MCF 10A (cell line): ENCODE data around the gene GP1BB. TPM values are rescaled to one million over a fixed set of nuclear protein-coding genes. Genes with fewer than 3 reads are reported as not detected.

Experiments used
- BruUV-seq: library from RNA; stranded (reverse); fragments of 400-500 nt; replicated peaks from 2 replicates; lab custom pipeline; 2021; lab: Mats Ljungman, UMichigan
- CTCF ChIA-PET: fragments of 300-600 bp; sonication (Branson Sonifier 250); formaldehyde crosslinking; extraction: SDS; loops from one replicate; lab custom pipeline; 2021; ENCODE audit warnings: antibody characterized with exemption, inconsistent platforms; lab: Yijun Ruan, JAX
- POLR2A ChIA-PET: fragments of 300-600, 350-650 bp; sonication (Branson Sonifier 250); formaldehyde crosslinking; extraction: SDS; loops from one replicate; lab custom pipeline; 2020; ENCODE audit warnings: antibody characterized with exemption, inconsistent platforms; lab: Yijun Ruan, JAX
- DNase-seq: peaks from one replicate; pipeline ENCODE4 v3.0.0-alpha.2; 2018; ENCODE audit not compliant: unreplicated experiment
- H3K27ac Mint-ChIP-seq: one replicate; pipeline ENCODE4 v1.8.0; 2022; ENCODE audit warnings: mild to moderate bottlenecking, low read depth, mixed read lengths; ENCODE audit not compliant: unreplicated experiment
- H3K27me3 Mint-ChIP-seq: one replicate; pipeline ENCODE4 v1.8.0; 2022; ENCODE audit warnings: mixed read lengths; ENCODE audit not compliant: insufficient read depth, unreplicated experiment
- H3K36me3 Mint-ChIP-seq: one replicate; pipeline ENCODE4 v1.8.0; 2022; ENCODE audit warnings: mild to moderate bottlenecking, moderate library complexity, mixed read lengths; ENCODE audit not compliant: insufficient read depth, unreplicated experiment
- H3K4me1 Mint-ChIP-seq: one replicate; pipeline ENCODE4 v1.8.0; 2022; ENCODE audit warnings: mixed read lengths; ENCODE audit not compliant: insufficient read depth, unreplicated experiment
- H3K4me3 Mint-ChIP-seq: one replicate; pipeline ENCODE4 v1.8.0; 2022; ENCODE audit warnings: mild to moderate bottlenecking, moderate library complexity, mixed read lengths; ENCODE audit not compliant: unreplicated experiment
- H3K9me3 Mint-ChIP-seq: one replicate; pipeline ENCODE4 v1.8.0; 2022; ENCODE audit warnings: mixed read lengths; ENCODE audit not compliant: unreplicated experiment
- CTCF ChIP-seq: fragments of 200-600 bp; IDR thresholded peaks from one replicate; pipeline ENCODE4 v1.8.0; 2022; ENCODE audit warnings: antibody characterized with exemption, mild to moderate bottlenecking; ENCODE audit not compliant: unreplicated experiment
- intact Hi-C: fragments of 100-400 bp; cut with micrococcal nuclease; formaldehyde crosslinking; loops from 2 replicates; pipeline ENCODE4 v1.14.1; 2022
- total RNA-seq: library from RNA; stranded (reverse); gene quantifications from 2 replicates; pipeline ENCODE4 v1.2.3, GENCODE V29; 2022

GP1BB gene
- total RNA-seq, 1 experiment from 2014 or later = 0.37 TPM

- CTCF ChIA-PET = interaction anchor here (0.7 kb wide), 1 partner anchor 8 kb away, joined by 3 read pairs; no protein-coding TSS in a partner anchor
- Mint-ChIP-seq H3K4me1 (peaks cover 9% of the 10 kb centered on the region), H3K4me3 (no peak overlapping the region), H3K36me3 (peaks cover 6% of the 10 kb centered on the region), H3K27me3 (peaks cover 15% of the 10 kb centered on the region), H3K27ac (no peak overlapping the region), H3K9me3 (no peaks in the 10 kb centered on the region)
- BruUV-seq = no TSS peak
- intact Hi-C loops = no loop called here
- POLR2A ChIA-PET = no interaction called here
- DNase-seq = no peak
- no peak for TF ChIP-seq CTCF
Observed at GRCh38 chr22:19764299-19764593, 40.9 kb downstream of the GP1BB start.

- no peak for TF ChIP-seq CTCF
- no peaks in the 10 kb centered on the region for H3K9me3 Mint-ChIP-seq
- ChIA-PET CTCF (interaction anchor here (0.6 to 0.7 kb wide), 3 partner anchors 9 to 555 kb away, joined by 3 read pairs; no protein-coding TSS in a partner anchor), POLR2A (no interaction called here)
- H3K27ac Mint-ChIP-seq = no peak overlapping the region
- no peak for DNase-seq
- H3K27me3 Mint-ChIP-seq = peaks cover 9% of the 10 kb centered on the region
- peaks cover 6% of the 10 kb centered on the region for H3K36me3 Mint-ChIP-seq
- H3K4me3 Mint-ChIP-seq = no peak overlapping the region
- BruUV-seq = no TSS peak
- intact Hi-C loops = no loop called here
- peaks cover 7% of the 10 kb centered on the region for H3K4me1 Mint-ChIP-seq
Observed at GRCh38 chr22:19764636-19765476, 41.5 kb downstream of the GP1BB start.

DNA sequence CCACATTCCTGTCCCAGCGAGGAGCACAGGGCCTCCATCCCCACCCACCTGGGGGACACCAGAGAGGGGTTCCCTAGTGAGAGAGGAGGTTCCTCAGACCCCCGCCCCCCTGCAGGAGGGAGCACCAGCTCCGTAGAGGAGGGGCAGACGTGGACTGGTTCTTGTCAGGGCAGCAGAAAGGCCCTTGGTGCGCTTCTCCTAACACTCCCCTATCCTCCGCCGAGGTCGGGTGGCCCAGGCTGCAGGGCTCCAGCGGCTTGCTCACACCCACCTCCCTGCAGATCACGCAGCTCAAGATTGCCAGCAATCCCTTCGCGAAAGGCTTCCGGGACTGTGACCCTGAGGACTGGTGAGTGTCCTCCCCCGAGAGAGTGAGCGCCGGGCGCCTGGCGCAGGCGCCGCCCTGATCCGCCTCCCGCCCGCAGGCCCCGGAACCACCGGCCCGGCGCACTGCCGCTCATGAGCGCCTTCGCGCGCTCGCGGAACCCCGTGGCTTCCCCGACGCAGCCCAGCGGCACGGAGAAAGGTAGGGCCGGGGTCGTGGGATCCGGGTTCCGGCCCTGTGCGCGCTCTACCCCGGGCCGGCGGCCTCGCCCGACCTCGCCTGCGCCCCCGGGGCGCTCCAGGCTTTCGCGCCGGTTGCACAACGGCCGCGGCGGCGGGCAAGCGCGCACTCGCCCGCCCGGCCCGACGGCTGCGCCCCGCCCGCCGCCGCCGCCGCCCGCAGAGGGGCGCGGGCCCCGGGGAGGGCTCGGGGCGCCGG lies 42.3 kb downstream of the GP1BB start:
- Mint-ChIP-seq H3K36me3 (no peaks in the 10 kb centered on the region), H3K9me3 (no peaks in the 10 kb centered on the region), H3K27me3 (peaks cover 1% of the 10 kb centered on the region), H3K27ac (no peak overlapping the region), H3K4me1 (no peaks in the 10 kb centered on the region), H3K4me3 (no peak overlapping the region)
- no peak for TF ChIP-seq CTCF
- no peak for DNase-seq
- intact Hi-C loops = no loop called here
- no TSS peak for BruUV-seq
- POLR2A ChIA-PET = no interaction called here
- CTCF ChIA-PET = interaction anchor here (0.7 to 0.9 kb wide), 2 partner anchors 16 to 556 kb away, joined by 3 to 4 read pairs; no protein-coding TSS in a partner anchor

DNA sequence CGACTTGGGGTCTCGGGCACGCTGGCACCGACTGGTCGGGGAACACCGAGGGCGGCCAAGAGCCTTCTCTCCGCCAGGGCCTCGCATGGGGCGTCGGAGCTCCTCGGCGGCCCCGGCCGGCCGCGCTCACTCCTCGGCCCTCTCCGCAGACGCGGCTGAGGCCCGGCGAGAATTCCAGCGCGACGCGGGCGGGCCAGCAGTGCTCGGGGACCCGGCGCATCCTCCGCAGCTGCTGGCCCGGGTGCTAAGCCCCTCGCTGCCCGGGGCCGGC lies 42.8 kb downstream of the GP1BB start:
- no peak overlapping the region for H3K4me3 Mint-ChIP-seq
- CTCF ChIA-PET = interaction anchor here (0.9 kb wide), 1 partner anchor 16 kb away, joined by 4 read pairs; no protein-coding TSS in a partner anchor
- H3K9me3 Mint-ChIP-seq = no peaks in the 10 kb centered on the region
- intact Hi-C loops = no loop called here
- no peaks in the 10 kb centered on the region for H3K36me3 Mint-ChIP-seq
- POLR2A ChIA-PET = no interaction called here
- no peak for TF ChIP-seq CTCF
- no peaks in the 10 kb centered on the region for H3K27me3 Mint-ChIP-seq
- no peak overlapping the region for H3K27ac Mint-ChIP-seq
- no TSS peak for BruUV-seq
- H3K4me1 Mint-ChIP-seq = no peaks in the 10 kb centered on the region
- DNase-seq = no peak
